GM21447 (cell line): ENCODE measurements around the gene MMP3.
"Not testable (repeated sequence)": the region's sequence is repeated elsewhere in the genome, so short reads cannot be mapped to it uniquely, and the experiment has no call there.

Experiments
- ATAC-seq: cut with Tn5 transposase; IDR thresholded peaks from one replicate; pipeline ENCODE4 v1.9.1; 2021; ENCODE audit not compliant: unreplicated experiment

MMP3 gene

DNA sequence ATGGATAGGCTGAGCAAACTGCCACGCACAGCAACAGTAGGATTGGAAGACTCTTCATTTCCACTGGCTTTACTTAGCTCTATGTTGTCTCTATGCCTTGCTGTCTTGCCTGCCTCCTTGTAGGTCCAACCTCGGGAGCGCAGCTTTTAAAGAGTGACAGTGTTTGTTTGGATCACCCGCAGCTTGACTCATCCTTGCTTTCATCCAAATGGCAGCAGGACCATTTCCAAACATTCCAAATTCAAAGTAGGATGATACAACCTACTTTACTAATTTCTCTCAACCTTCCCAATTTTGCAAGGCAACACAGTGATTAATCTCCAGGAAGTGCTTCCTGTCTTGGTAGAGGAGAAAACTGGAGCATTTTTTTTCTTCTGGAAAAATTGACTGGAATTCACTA is at the start of gene MMP3:
MMP3 (minus strand) TSS at position 121 of the 400 bp plus-strand sequence; CDS start at position 58, 63 bp downstream.
- ATAC-seq: no peak

DNA sequence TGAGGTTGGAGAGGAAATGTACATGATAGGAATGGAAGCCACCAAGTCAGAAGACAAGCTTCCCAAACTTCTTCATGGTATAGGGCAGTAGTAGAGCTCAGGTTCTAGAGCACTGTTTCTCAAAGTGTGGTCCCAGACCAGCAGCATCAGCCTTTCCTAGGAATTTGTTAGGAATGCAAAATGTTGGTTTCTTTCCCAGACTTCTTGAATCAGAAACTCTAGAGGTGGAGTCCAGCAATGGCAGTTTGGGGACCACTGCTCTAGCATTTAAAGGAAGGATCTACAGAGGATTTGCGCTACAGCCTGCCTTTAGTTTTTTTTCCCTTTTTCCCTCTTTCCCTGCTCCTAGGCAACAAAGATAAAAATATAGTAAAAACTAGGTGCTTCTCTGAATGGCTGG is 48.3 kb upstream of the MMP3 start:
- ATAC-seq: no peak

GRCh38 chr11:102886999-102887398 is 43.6 kb upstream of the MMP3 start:
- no peak for ATAC-seq

- ATAC-seq: no peak
Measured at GRCh38 chr11:102883141-102883540, 39.7 kb upstream of the MMP3 start.

- ATAC-seq: peak; percentile 81
Measured at GRCh38 chr11:102882389-102883024, 39.1 kb upstream of the MMP3 start.

DNA sequence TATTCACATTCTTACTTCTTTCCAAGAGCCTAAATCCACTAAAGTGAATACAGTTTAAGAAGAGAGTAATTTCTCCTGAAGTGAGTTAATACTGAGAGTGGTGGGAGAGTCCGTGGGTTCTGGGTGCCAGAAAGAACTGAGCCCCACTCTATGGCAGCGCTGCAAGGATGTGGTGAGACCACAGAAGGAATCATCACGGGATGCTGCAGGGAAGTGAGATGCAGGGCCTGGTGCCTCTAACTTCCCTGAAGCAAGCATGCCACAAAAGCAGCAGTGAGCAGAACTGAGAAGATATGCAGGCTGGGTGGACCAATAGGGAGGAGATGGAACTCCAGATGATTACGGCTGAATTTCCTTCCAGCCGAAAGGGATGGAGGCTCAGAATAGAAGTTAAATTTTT is 36.4 kb upstream of the MMP3 start:
- ATAC-seq: no peak

DNA sequence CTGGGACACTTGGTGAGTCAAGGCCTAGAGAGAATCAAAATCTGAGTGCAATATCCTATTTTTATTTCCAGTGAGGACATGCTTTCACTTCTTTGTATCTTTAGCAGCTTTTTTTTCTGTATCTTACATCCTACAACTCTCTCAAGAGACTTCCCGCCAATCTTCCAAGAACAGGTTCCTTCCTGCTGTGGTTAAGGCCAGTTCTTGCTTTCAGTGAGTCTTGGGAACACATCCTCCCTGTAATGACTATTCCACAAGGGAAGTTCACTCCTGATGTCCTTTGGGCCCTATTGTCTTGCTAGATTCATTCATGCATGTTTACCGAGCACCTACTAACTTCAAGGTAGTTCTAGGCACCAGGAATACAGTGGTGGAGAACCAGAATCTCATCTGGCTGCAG is 35.2 kb upstream of the MMP3 start:
- no peak for ATAC-seq

DNA sequence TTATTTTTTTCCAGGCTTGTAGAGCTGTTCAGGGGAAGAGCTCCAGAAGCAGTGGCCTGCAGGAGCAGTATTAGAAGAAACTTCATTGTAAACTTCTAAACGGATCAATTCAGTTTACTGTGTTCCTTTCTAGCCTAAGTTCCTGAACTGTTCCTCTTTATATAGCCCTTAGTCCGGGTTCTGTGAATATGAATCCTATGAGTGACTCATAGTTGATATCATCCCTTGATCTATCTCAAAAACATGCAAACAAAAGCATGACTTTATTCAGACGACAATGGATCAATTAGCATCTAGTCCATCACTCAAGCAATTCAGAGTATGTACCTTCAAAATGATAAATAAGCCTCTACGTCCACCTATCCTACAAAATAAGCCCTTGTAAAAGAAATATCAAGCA is 31.4 kb upstream of the MMP3 start, which contains the start of gene MMP12:
MMP12 (minus strand) TSS at position 131 of the 400 bp plus-strand sequence; CDS start at position 86, 45 bp downstream.
- no peak for ATAC-seq

DNA sequence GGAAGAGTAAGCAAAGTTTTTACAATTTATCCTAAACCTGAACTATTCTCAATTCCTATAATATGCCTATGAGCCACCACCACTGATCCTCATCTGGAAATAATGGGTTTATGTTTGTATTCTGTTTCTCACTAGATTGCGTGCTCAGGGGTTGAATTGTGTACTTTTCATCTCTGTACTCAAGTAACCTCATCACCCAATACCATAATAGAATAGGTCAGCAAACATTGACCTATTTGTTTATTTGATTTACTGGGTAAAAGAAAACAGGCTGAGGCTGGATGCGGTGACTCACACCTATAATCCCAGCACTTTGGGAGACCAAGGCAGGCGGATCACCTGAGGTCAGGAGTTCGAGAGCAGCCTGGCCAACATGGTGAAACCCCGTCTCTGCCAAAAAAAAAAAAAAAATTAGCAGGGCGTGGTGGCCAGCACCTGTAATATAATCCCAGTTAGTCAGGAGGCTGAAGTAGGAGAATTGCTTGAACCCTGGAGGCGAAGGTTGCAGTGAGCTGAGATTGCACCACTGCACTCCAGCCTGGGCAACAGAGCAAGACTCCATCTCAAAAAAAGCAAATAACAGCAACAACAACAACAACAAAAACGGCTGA is 26.1 kb upstream of the MMP3 start:
- not testable (repeated sequence) for ATAC-seq

DNA sequence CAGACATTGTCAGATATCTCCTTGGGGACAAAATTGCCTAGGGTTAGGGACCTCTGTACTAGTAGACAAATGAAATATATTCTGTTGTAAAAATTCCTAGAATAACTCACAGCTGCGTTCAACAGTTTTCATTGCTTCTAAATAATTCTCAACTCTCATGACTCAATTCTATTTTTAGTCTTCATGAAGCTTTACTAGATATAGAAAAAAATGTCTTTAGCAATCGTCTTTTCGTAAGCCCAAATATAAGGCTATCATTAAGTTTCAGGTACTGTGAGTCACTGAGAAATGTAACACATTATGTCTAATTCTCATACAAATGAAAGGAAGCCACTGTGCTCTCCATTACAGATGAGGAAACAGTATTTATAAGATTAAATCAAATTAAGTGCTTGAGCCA is 24.9 kb upstream of the MMP3 start:
- no peak for ATAC-seq

DNA sequence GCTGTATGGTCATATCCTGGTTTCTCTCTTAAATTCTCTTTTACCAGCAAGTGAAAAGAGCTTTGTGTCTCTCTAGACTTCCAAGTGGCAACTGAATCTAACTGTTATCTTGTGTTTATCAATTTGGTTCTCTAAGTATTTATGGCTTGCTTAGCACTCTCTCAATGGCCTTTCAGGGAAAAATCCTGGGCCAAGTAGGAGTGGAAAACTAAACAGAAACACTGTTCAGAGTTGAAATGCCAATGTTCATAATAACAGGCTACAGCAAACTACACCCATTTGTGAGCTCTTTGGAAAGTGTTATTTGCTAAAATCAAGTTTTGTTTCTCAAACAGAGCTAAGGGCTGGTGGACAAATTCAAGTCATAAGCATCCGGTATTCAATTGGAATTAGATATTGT is 21.3 kb upstream of the MMP3 start:
- ATAC-seq: no peak

DNA sequence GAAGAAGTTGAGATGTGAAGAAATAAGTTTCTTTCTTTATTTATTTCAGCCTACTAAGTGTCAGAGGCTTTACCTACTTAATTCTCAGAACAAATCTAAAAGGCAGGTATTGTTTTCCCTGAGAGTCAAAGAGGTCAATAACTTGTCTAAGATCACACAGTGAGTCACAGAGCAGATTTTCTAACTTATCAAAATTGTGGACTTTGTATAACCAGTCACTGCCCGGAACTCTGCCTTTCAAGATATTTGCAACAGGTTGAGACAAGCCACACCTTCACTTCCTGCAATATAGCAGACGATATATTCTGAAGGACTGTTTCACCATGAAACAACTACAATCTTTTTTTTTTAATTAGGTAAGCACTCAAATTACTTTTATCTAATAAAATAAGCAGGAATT is 10.5 kb upstream of the MMP3 start:
- no peak for ATAC-seq

DNA sequence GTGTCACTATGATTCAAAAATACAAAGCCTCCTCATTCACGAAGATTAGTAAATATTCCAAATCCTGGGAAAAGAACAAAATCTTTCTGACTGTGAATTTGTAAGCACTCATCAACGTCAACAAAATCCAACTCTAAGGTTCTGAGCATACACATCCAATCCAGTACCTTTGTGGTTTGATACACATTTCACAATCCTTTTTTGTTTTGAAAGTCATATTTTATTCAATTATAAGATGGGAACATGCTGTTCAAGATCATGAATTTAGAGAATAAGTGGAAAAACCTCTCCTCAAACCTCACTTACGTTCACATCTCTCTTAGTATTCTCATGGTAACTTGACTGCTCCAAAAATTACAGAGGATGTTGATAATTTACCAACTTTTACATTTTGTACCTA is 9.6 kb upstream of the MMP3 start:
- no peak for ATAC-seq

DNA sequence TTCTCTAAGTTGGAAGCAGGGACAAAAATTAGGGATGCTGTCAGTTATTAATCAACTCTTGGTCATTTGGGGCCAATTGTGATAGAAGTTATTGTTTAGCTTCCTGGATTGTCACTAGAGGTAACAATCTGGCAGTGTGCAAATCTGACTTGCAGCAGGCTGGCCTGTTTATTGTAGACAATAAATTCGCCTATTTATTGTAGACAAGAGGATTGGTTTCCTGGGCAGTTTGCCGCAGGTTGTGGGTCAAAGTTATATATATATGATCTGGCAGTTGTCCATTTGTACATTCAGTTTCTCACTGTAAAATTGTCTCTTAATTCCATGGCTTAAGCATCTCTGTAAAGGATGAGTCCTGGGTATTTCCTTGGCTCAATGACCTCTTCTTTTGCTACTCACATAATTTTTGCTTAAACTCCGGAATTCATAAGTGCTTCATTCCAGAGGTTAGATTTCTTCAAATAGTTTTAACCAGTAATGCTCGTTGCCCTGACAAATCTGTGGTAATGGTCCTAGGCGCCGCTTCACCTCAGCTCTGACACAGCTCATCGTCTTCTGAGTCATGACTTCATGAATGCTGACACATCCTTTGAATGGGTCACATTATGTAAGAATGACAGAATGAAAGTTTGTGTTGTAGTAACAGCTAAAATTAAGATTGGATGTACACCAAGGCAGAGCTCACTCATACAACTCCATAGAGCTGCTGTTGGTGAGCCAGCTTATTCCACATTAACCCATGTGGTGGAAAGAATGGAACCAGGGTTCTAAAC is 7.8 kb upstream of the MMP3 start:
- ATAC-seq: no peak

GRCh38 chr11:102849311-102849710 is 5.9 kb upstream of the MMP3 start:
- ATAC-seq: no peak

GRCh38 chr11:102846292-102846691 is 2.9 kb upstream of the MMP3 start:
- no peak for ATAC-seq

- ATAC-seq: no peak
Measured at GRCh38 chr11:102842930-102843329, 479 bp downstream of the MMP3 start.

DNA sequence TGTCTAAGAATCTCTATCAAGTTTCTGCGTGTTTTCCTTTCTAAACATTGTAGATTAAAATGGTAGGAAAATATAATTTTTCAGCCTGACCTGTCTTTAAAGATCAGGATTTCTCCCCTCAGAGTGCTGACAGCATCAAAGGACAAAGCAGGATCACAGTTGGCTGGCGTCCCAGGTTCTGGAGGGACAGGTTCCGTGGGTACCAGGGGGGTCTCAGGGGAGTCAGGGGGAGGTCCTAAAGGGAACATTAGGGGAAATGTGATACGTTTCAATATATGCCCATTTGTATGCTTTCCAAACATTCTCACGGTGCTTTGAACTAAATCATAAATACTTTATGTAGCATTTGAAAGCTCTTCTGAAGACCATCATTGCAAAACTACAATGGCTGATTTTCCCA is 3.4 kb downstream of the MMP3 start:
- ATAC-seq: no peak

- no peak for ATAC-seq
Measured at GRCh38 chr11:102837646-102838045, 5.8 kb downstream of the MMP3 start.

- ATAC-seq: no peak
Measured at GRCh38 chr11:102837156-102837555, 6.3 kb downstream of the MMP3 start.

- no peak for ATAC-seq
Measured at GRCh38 chr11:102836290-102836875, 7.0 kb downstream of the MMP3 start.

DNA sequence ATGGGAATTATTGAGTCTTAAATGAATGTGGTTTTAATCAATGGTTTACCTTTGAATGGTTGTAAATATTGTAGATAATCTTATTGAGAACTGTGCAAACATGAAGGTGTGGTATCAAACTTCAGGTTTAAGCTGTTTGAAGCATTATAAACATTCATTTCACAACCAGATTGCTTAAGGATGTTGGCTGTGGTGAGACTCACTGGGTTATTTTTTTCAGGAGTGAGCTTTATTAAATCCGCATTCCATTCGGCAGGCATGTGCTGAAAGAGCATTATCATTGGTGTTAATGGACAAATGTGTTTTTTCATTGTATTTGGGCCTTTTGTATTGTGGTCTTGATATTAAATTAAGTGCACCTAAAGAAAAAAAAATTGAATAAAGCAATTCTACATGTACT is 9.7 kb downstream of the MMP3 start:
- no peak for ATAC-seq
